ENCODE data around the gene MLKL.
"Not testable (repeated sequence)": the region's sequence is repeated elsewhere in the genome, so short reads cannot be mapped to it uniquely, and the experiment has no call there.

Gene MLKL

GRCh38 chr16:74732707-74733350 is 32.2 kb upstream of the MLKL start:
- no peak for DNase-seq (ENCODE audit: low spot score)

GRCh38 chr16:74731853-74732477 is 31.3 kb upstream of the MLKL start:
- no peak for DNase-seq (ENCODE audit: low spot score)

- DNase-seq (ENCODE audit: low spot score): no peak
These were observed 29.4 kb upstream of the MLKL start for GRCh38 chr16:74729783-74730683.

- DNase-seq (ENCODE audit: low spot score): no peak
These were observed 27.2 kb upstream of the MLKL start for GRCh38 chr16:74727903-74728302.

GRCh38 chr16:74726716-74727115 is 26.1 kb upstream of the MLKL start:
- DNase-seq (ENCODE audit: low spot score): no peak

- DNase-seq (ENCODE audit: low spot score): no peak
These were observed 25.2 kb upstream of the MLKL start for GRCh38 chr16:74725651-74726455.

GRCh38 chr16:74724820-74725549 is 24.3 kb upstream of the MLKL start:
- DNase-seq (ENCODE audit: low spot score): no peak

GRCh38 chr16:74723256-74723655 is 22.6 kb upstream of the MLKL start:
- DNase-seq (ENCODE audit: low spot score): no peak

- not testable (repeated sequence) for DNase-seq (ENCODE audit: low spot score)
These were observed 21.5 kb upstream of the MLKL start for GRCh38 chr16:74722156-74722555.

- no peak for DNase-seq (ENCODE audit: low spot score)
These were observed 21.1 kb upstream of the MLKL start for GRCh38 chr16:74721716-74722115.

GRCh38 chr16:74720579-74720978 is 19.9 kb upstream of the MLKL start:
- DNase-seq (ENCODE audit: low spot score): no peak

GRCh38 chr16:74718741-74719610 is 18.3 kb upstream of the MLKL start:
- no peak for DNase-seq (ENCODE audit: low spot score)

GRCh38 chr16:74718140-74718539 is 17.5 kb upstream of the MLKL start:
- DNase-seq (ENCODE audit: low spot score): no peak

- no peak for DNase-seq (ENCODE audit: low spot score)
These were observed 16.7 kb upstream of the MLKL start for GRCh38 chr16:74717367-74717766.

GRCh38 chr16:74716355-74716754 is 15.7 kb upstream of the MLKL start:
- no peak for DNase-seq (ENCODE audit: low spot score)

GRCh38 chr16:74713876-74714275 is 13.2 kb upstream of the MLKL start:
- no peak for DNase-seq (ENCODE audit: low spot score)

- DNase-seq (ENCODE audit: low spot score): no peak
These were observed 12.7 kb upstream of the MLKL start for GRCh38 chr16:74713325-74713724.

- no peak for DNase-seq (ENCODE audit: low spot score)
These were observed 11.3 kb upstream of the MLKL start for GRCh38 chr16:74711938-74712337.

- no peak for DNase-seq (ENCODE audit: low spot score)
These were observed 9.7 kb upstream of the MLKL start for GRCh38 chr16:74710401-74710800.

GRCh38 chr16:74709441-74709877 is 8.8 kb upstream of the MLKL start:
- DNase-seq (ENCODE audit: low spot score): peak; percentile 79

- DNase-seq (ENCODE audit: low spot score): no peak
These were observed 585 bp downstream of the MLKL start for GRCh38 chr16:74700116-74700437.

Data from LoVo (cell line).